GM18861 (cell line): ENCODE data around the gene RUBCNL.
"Not testable (repeated sequence)": the region's sequence is repeated elsewhere in the genome, so short reads cannot be mapped to it uniquely, and the experiment has no call there.

Experiments used
- ATAC-seq: cut with Tn5 transposase; IDR thresholded peaks from one replicate; pipeline ENCODE4 v1.9.1; 2021; ENCODE audit not compliant: unreplicated experiment

Gene RUBCNL

GRCh38 chr13:46377554-46377953 lies 9.5 kb downstream of the RUBCNL start:
- ATAC-seq: peak; percentile 39

GRCh38 chr13:46374710-46375109 lies 12.3 kb downstream of the RUBCNL start:
- ATAC-seq: no peak

DNA sequence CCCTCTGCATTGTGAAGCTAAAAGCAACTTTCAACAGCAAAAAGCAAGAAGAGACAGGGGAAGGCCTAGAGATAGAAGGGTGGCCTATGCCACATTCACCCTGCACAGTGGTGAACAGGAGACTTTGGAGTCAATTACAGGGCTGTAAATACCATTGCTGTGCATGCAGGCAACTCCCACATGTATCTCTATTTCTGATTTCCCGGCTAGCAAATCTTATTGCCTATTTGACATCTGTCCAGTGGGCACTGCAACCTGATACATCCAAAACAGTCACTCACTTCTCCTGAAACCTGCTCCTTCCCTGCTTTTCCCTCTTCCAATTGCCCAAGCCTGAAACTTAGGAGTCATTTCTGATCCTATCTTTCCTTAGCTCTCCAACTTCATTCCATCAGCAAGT lies 13.4 kb downstream of the RUBCNL start:
- no peak for ATAC-seq

GRCh38 chr13:46372938-46373337 lies 14.1 kb downstream of the RUBCNL start:
- not testable (repeated sequence) for ATAC-seq

DNA sequence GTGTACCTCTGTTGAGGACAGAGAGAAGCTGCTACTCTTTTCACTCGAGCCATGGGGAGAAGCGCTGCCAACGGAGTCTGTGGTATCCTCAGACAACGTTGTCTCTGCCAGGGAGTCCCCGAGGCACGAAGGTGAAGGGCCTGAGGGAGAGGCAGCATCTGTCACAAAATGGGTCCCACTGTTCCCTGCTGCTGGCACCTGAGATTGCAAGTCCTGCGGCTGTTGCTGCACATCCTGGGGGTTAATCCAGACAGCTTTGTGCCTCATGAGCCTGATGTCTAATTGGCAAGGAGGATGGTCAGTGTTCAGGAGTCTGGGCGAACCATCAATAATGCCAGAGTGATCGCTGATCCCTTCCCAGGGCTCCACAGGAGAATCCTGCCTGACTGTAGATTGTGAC lies 15.0 kb downstream of the RUBCNL start:
- ATAC-seq: no peak

DNA sequence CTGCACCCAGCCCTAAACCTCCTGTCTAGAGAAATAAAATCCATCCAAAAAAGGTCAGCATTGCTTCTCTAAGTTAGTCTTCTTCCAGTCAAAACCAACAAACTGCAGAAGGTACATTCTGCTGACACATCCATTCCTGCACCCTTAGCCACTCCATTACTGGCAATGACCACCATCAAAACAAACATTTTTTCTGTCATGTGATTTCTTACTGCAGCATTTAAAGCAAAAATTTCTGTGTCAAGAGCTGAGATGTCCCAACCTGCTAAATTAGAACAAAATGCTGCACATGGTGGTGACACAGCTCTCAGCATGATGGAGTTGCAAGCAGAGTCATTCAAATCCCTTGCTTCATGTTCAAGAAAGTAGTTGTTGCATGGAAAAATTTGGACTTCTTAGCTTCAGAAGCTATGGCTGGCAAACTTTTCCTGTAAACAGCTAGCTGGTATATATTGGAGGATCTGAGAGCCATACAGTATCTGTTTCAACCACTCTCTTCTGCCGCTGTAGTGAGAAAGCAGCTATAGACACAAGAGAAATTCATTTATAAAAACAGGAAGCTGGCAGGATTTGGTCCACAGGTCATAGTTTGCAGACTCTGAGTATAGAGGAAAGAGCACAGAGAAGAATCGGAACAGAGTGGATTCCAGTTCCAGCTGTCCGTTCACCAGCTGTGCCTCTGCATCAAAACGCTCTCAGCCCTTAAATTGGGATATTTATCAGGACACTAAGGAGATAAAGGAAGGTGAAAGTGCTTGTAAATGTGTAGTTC lies 17.4 kb downstream of the RUBCNL start:
- ATAC-seq: peak; percentile 63

- no peak for ATAC-seq
Measured at GRCh38 chr13:46367617-46368327, 19.3 kb downstream of the RUBCNL start.

- no peak for ATAC-seq
Measured at GRCh38 chr13:46361276-46361934, 25.6 kb downstream of the RUBCNL start.

DNA sequence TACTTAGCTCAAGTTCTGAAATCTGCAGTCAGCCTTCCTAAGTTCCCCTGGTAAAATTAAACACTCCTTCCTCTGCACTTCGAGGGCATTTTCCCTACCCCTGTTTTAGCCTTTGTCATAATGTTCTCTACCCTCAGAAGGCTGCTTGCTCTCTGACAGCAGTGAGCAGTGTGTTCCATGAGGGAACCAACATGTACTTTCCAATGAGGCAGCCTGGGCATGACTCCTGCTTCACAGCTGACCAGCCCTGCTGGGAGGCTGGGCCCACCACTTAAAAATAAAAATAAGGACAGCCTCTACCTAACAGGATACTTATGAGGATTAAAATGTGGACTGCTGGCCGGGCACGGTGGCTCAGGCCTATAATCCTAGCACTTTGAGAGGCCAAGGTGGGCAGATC lies 26.4 kb downstream of the RUBCNL start:
- no peak for ATAC-seq

- no peak for ATAC-seq
Measured at GRCh38 chr13:46359714-46360113, 27.3 kb downstream of the RUBCNL start.

- no peak for ATAC-seq
Measured at GRCh38 chr13:46355901-46356590, 31.0 kb downstream of the RUBCNL start.

- ATAC-seq: no peak
Measured at GRCh38 chr13:46355088-46355468, 32.0 kb downstream of the RUBCNL start.

- ATAC-seq: no peak
Measured at GRCh38 chr13:46354156-46355087, 32.6 kb downstream of the RUBCNL start.

DNA sequence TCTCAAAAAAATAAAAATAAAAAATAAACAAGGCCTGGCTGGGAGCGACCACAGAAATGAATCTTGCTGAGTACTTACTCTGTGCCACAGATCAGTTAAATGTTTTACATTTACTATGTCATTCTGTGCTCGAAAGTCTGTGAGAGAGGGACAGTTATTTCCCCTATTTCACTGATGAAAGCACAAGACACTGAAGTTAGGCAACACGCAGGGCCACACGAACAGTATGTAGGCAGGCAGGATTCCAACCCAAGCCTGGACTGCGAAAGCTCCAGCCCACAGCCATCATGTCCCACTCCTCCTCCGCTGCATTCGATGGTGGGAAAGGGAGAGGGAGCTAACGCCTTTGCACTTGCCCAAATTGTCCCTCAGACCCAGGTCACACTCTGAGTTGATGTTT lies 34.2 kb downstream of the RUBCNL start:
- ATAC-seq: no peak

DNA sequence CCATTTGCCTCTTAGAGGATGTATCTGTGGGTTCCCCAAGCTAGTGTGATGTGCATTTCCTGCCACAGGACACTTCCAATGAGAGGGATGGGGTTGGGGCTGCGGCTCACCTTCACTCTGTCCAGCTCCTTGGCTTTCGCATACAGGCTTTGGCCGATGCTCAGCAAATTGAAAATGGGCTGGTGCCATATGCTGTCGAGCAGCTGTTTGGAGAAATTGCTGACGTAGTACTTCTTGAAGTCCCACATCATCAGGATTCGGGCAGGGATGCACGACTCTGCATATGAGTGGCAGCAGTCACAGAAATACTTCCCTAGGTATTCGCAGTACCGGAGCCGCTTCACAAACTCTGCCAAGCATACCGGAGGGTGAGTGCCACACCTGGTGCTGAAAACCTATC lies 37.0 kb downstream of the RUBCNL start:
- no peak for ATAC-seq

DNA sequence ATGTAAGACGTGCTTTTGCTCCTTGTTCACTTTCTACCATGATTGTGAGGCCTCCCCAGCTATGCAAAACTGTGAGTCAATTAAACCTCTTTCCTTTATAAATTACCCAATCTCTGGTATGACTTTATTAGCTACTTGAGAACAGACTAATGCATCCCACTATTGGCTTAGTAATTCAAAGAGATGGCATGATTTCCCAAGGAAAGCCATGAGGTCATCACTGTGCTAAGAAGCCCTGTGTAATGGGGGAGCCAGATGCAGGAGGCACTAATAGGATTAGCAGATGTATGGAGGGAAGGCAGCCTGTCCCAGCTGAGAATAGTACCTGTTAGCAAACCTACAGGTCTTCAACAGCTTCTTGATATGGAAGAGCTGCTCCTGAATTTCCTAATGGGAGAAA lies 38.1 kb downstream of the RUBCNL start:
- no peak for ATAC-seq

DNA sequence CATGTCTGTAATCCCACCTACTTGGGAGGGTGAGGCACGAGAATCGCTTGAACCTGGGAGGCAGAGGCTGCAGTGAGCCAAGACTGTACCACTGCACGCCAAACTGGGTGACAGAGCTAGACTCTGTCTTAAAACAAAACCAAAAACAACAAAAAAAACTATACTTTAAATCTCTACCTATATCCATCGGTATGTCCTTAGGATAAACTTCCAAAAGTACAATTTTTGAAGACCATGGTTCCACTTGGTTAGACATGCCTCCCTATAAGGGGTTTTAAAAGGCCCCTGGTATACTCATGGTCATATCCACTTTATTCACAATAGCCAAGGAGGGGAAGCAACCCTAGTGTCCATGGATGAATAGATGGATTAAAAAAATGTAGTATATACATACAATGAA lies 39.8 kb downstream of the RUBCNL start:
- no peak for ATAC-seq

DNA sequence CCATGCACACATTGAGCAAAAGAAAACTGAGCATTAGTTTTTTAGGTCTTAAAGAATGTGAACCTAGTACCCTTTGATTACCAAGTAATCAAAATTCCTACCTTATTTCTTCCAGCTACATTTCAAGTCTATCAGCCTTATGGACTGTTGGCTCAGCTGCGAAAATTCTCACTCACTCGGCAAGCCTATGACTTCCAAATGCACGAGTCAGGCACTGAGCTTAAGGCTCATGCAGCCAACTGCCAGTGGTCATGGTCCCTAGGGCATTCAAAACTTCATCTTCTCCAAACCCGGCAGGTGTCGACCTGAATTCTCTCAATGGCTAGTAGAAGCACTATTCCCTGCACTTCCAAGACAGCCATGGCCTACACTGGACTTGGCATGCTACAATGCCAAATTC lies 41.2 kb downstream of the RUBCNL start:
- ATAC-seq: no peak

GRCh38 chr13:46345398-46345797 lies 41.7 kb downstream of the RUBCNL start:
- no peak for ATAC-seq

GRCh38 chr13:46343279-46343994 lies 43.6 kb downstream of the RUBCNL start:
- ATAC-seq: no peak
